GM13977 (cell line): ENCODE measurements around the gene FAM187B.

Experiments used
- DNase-seq: peaks from one replicate; pipeline ENCODE4 v3.0.0; 2012; ENCODE audit warnings: low spot score
- in situ Hi-C: fragments of 300-500 bp; cut with MboI; formaldehyde crosslinking; loops from one replicate; pipeline ENCODE4 v1.12.0; 2022; ENCODE audit warnings: low sequenced_read_pairs, low pct_unique_long_range_greater_than_20kb, mixed read lengths, inconsistent platforms; ENCODE audit not compliant: unreplicated experiment
- TF ChIP-seq, protein P1 (sequence below): IDR thresholded peaks from 2 replicates; pipeline ENCODE4 v1.5.1; 2012; ENCODE audit warnings: mild to moderate bottlenecking, control low read depth; ENCODE audit not compliant: insufficient read depth; ENCODE audit errors: extremely low read depth, missing control alignments

Gene FAM187B

DNA sequence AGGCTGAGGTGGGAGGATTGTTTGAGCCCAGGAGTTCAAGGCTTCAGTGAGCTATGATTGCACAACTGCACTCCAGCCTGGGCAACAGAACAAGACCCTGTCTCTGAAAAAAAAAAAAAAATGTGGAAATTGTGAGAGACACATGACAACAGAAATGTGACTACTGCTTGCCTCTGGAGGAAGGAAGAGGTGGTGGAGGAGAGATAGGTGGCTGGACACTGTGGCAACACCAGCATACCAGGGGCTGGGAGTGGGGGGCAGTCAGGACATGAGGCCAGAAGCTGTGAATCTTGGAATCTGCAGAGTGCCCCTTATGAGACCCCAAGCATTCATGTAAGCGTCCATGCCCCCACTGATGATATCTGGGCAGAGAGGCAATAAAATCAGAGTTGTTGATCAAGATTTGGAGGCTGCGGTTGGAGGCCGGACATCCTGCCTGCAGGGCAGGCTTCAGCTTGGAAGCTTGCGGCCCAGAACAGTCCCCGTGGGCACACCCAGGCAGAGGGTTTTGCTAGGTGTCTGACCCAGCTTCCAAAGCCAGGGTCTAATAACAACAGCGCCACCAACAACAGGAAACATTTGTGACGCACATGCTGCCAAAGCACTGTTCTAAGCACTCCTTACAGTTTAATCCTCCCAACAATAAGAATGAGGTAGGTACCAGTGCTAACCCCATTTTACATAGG is 16.9 kb downstream of the FAM187B start:
- no peak for DNase-seq
- in situ Hi-C loops, result no loop called here
- TF ChIP-seq, protein P1, sequence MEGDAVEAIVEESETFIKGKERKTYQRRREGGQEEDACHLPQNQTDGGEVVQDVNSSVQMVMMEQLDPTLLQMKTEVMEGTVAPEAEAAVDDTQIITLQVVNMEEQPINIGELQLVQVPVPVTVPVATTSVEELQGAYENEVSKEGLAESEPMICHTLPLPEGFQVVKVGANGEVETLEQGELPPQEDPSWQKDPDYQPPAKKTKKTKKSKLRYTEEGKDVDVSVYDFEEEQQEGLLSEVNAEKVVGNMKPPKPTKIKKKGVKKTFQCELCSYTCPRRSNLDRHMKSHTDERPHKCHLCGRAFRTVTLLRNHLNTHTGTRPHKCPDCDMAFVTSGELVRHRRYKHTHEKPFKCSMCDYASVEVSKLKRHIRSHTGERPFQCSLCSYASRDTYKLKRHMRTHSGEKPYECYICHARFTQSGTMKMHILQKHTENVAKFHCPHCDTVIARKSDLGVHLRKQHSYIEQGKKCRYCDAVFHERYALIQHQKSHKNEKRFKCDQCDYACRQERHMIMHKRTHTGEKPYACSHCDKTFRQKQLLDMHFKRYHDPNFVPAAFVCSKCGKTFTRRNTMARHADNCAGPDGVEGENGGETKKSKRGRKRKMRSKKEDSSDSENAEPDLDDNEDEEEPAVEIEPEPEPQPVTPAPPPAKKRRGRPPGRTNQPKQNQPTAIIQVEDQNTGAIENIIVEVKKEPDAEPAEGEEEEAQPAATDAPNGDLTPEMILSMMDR, result peak; percentile 2

- in situ Hi-C loops, result no loop called here
- no peak for DNase-seq
- TF ChIP-seq, protein P1, result no peak
These were observed 18.9 kb downstream of the FAM187B start for GRCh38 chr19:35209646-35210045.

DNA sequence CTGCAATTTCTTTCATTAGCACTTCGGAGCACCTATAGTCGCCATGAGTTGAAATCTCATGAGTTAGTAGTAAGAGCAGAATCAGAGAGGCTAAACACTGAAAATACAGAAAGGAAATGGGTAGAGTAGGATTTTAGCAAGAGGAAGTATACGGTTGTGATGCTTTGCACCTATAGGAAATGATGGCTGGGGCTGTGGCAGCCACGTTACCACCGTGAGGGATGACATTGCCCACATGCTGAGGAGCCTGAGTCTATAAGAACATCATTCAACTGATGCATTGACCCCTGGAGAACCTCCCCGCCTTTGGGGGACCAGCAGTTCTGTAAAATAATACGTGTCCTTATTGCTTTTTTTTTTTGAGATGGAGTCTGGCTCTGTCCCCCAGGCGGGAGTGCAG is 20.4 kb downstream of the FAM187B start:
- no peak for DNase-seq
- in situ Hi-C loops, result no loop called here
- TF ChIP-seq, protein P1, result no peak

DNA sequence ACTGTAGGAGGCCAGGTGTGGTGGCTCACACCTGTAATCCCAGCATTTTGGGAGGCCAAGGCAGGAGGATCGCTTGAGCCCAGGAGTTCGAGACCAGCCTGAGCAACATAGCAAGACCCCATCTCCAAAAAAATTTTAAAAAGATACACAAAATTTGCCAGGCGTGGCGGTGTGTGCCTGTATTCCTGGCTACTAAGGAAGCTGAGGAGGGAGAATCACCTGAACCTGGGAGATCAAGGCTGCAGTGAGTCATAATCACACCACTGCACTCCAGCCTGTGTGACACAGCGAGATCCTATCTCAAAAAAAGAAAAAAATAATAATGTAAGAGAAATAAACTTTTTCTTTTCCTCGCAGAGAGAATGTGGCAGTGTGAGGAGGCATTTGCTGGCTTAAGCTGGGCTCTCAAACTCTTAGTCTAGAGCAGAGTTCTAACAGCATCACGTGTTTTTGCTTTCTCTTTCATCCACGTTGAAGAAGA is 21.1 kb downstream of the FAM187B start:
- in situ Hi-C loops, result no loop called here
- TF ChIP-seq, protein P1, result no peak
- no peak for DNase-seq

DNA sequence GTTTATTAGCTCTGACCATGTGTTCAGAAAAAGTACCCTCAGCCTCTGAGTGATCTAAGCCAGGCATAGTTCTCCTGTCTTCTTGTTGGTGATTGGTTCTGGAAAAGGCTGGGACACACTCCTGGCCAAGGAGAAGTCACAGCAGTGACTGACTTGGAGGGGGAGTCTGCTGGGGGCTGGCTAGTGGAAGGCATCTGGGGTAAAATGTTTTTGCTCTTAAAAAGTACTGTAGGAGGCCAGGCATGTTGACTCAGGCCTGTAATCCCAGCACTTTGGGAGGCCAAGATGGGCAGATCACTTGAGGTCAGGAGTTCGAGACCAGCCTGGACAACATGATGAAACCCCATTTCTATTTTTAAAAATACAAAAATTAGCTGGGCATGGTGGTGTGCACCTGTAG is 21.7 kb downstream of the FAM187B start:
- TF ChIP-seq, protein P1, result no peak
- in situ Hi-C loops, result no loop called here
- no peak for DNase-seq

DNA sequence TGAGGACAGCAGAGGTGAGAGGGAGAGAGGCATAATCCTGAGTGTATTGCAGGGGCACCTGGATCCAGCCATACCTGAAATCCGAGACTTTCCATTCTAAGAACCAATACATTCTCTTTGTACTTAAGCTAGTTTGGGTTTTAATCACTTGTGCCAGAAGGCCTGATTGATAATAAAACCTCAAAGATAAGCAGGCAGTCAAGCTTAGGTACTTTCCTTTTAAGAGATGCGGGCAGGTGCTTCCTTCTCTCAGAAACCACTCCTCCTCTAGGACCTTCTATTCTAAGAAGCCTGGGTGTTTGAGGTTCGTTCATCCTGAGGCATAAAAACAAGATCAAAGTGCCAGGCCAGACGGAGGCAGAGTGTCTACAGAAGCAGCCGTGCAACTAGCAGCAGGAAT is 22.2 kb downstream of the FAM187B start:
- peak; percentile 40 for DNase-seq
- in situ Hi-C loops, result no loop called here
- TF ChIP-seq, protein P1, result no peak
